ENCODE measurements around the gene PPP1R26. TPM values are rescaled to one million over a fixed set of nuclear protein-coding genes. Genes with fewer than 3 reads are reported as not detected.
A peak's percentile ranks its signal among the peaks of the same experiment; 100 is the strongest.

Gene PPP1R26
- total and polyA plus RNA-seq, 5 donors = 14.5 to 23.8 (median 18.7) TPM

- H3K4me1 ChIP-seq (ENCODE audit: control insufficient read depth, insufficient read depth, low read length) = no peaks in the 10 kb centered on the region
- H3K4me3 ChIP-seq (ENCODE audit: low read length) = no peak overlapping the region
- intact Hi-C loops (cut with DNase I) = no loop called here
- peak in 1 of 3 donors; percentile 45 for DNase-seq
- no peak for ATAC-seq
- 79% methylated on average over 18 of the region's 18 CpGs for WGBS
- no peaks in the 10 kb centered on the region for H3K27me3 ChIP-seq (ENCODE audit: control insufficient read depth, insufficient read depth)
- H3K9me3 ChIP-seq (ENCODE audit: control insufficient read depth, low read length) = no peaks in the 10 kb centered on the region
- H3K27ac ChIP-seq (ENCODE audit: low read length) = no peak overlapping the region
Observed at GRCh38 chr9:135490980-135491464, 11.4 kb downstream of the PPP1R26 start.

DNA sequence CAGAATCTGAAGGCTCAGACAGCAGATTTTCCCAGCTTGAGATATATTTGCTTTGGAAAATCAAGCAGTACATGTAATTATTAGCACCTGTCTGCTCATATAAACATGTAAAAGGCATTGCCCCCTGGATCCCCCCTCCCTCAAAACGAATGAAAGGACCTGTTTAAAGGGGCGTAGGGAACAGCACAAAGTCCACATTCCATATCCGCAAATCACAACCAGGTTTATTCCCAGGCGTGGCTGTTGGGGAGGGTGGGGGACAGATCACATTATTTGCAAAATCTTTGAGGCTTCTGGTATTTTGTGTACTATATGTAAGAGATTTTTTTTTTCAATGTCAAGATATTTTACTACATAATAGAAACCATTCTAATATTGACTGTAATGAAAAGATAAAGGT, 12.2 kb downstream of the PPP1R26 start:
- 79% methylated on average over 4 of the region's 4 CpGs for WGBS

DNA sequence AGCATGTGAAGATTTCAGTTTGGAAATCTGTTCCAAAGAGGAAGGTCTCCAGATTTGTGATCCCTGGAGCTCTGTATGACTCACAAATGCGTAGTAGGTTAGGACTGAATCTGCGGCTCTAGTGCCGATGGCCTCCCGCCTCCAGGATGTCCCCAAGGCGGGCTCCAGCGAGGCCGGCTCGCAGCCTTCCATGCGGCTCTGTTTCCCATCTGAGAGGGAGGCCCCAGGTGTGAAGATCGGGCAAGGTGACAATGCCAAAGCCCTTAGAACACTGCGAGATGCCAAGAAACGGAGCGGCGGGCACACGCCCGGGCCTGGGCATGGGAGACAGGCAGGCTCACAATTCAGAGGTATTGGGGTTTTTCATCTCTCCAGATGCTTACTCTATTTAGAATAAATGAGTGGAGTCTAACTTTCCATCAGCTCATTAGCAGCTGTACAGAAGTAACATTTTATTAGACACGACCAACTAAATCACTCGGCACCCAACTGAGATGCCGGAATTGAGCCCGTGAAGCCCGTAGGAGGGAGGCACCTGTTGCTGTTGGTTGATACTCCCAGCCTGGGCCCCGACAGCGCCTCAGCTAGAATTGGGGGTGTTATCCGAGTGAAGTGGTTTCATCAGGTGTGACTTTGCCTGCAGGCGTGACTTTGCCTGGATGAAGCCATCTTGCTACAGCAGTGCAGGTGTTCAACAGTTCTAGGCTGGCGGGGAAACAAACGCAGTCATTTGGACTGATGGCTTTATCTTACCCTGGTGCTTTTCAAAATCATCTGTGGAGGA, 13.5 kb downstream of the PPP1R26 start:
- Histone ChIP-seq H3K27me3 (ENCODE audit: control insufficient read depth, insufficient read depth) (no peaks in the 10 kb centered on the region), H3K27ac (ENCODE audit: low read length) (no peak overlapping the region), H3K4me1 (ENCODE audit: control insufficient read depth, insufficient read depth, low read length) (no peaks in the 10 kb centered on the region), H3K4me3 (ENCODE audit: low read length) (no peak overlapping the region), H3K9me3 (ENCODE audit: control insufficient read depth, low read length) (no peaks in the 10 kb centered on the region)
- intact Hi-C loops (cut with DNase I) = no loop called here
- 91% methylated on average over 27 of the region's 27 CpGs for WGBS
- DNase-seq (peak in 1 of 3 donors; percentile 51), ATAC-seq (no peak)

More for the DNA sequence above, 12.2 kb downstream of the PPP1R26 start:
- ATAC-seq (no peak), DNase-seq (no peak)
- H3K27ac ChIP-seq (ENCODE audit: low read length) = no peak overlapping the region
- H3K27me3 ChIP-seq (ENCODE audit: control insufficient read depth, insufficient read depth) = no peaks in the 10 kb centered on the region
- no peak overlapping the region for H3K4me3 ChIP-seq (ENCODE audit: low read length)
- H3K9me3 ChIP-seq (ENCODE audit: control insufficient read depth, low read length) = no peaks in the 10 kb centered on the region
- intact Hi-C loops (cut with DNase I) = no loop called here
- H3K4me1 ChIP-seq (ENCODE audit: control insufficient read depth, insufficient read depth, low read length) = no peaks in the 10 kb centered on the region

- Histone ChIP-seq H3K9me3 (ENCODE audit: control insufficient read depth, low read length) (no peaks in the 10 kb centered on the region), H3K4me3 (ENCODE audit: low read length) (no peak overlapping the region), H3K27ac (ENCODE audit: low read length) (no peak overlapping the region), H3K4me1 (ENCODE audit: control insufficient read depth, insufficient read depth, low read length) (no peaks in the 10 kb centered on the region), H3K27me3 (ENCODE audit: control insufficient read depth, insufficient read depth) (no peaks in the 10 kb centered on the region)
- WGBS = 79% methylated on average over 30 of the region's 30 CpGs
- ATAC-seq (no peak), DNase-seq (peak in 1 of 3 donors; percentile 12)
- intact Hi-C loops (cut with DNase I) = no loop called here
Observed at GRCh38 chr9:135494791-135495559, 15.4 kb downstream of the PPP1R26 start.

DNA sequence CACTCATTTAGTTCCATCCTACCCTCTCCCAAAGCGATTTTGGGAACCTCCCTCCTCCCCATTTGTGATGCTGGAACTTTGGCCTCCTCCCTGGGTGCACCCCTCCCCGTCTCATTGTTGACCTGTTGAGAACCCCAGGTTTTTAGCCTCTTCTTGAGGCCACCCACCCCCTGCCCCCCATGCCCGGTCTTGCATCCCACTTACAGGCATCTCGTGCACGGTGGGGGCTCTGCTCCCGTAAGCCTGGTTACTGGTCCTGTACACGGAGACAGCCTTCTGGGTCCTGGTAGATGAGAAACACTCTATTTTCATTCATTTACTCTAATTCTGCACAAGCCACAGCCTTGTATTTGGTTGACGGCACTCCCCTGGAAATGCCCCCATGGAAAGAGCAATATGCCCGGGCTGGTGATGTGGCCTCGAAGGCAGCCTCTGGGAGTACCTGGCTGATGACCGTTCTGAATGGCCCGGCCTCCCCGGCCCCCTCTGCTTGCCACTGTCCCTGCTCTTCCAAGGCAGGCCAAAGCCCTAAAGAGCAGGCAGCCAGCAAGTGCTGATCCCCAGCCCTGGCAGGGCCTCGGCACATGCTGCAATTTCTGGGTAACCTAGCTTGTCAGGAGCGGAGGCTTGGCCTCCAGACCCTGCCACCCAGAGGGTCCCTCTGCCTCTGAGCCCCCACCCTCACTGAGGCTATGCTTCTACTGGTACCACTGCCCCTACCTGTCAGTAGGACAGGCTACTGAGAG, 19.0 kb downstream of the PPP1R26 start:
- intact Hi-C loops (cut with DNase I) = no loop called here
- DNase-seq = peak in 2 of 3 donors; percentile 28 to 50
- WGBS = 84% methylated on average over 15 of the region's 15 CpGs

GRCh38 chr9:135499326-135500070, 19.9 kb downstream of the PPP1R26 start:
- DNase-seq = peak; percentile 98 to 99 (median 99)
- intact Hi-C loops (cut with DNase I) = no loop called here
- ATAC-seq = peak; percentile 91 to 93
- under 1% methylated on average over 58 of the region's 58 CpGs for WGBS
- H3K27ac ChIP-seq (ENCODE audit: low read length) = peak overlapping the region; percentile 16
- no peaks in the 10 kb centered on the region for H3K4me1 ChIP-seq (ENCODE audit: control insufficient read depth, insufficient read depth, low read length)
- H3K4me3 ChIP-seq (ENCODE audit: low read length) = peak overlapping the region; percentile 71
- no peaks in the 10 kb centered on the region for H3K9me3 ChIP-seq (ENCODE audit: control insufficient read depth, low read length)
- H3K27me3 ChIP-seq (ENCODE audit: control insufficient read depth, insufficient read depth) = no peaks in the 10 kb centered on the region

More for the DNA sequence above, 19.0 kb downstream of the PPP1R26 start:
- Histone ChIP-seq H3K27ac (ENCODE audit: low read length) (no peak overlapping the region), H3K9me3 (ENCODE audit: control insufficient read depth, low read length) (no peaks in the 10 kb centered on the region), H3K4me3 (ENCODE audit: low read length) (no peak overlapping the region), H3K27me3 (ENCODE audit: control insufficient read depth, insufficient read depth) (no peaks in the 10 kb centered on the region), H3K4me1 (ENCODE audit: control insufficient read depth, insufficient read depth, low read length) (no peaks in the 10 kb centered on the region)
- ATAC-seq = no peak

- peak overlapping the region; percentile 16 for H3K27ac ChIP-seq (ENCODE audit: low read length)
- DNase-seq (no peak), ATAC-seq (peak; percentile 18 to 38)
- WGBS = under 1% methylated on average over 29 of the region's 29 CpGs
- intact Hi-C loops (cut with DNase I) = no loop called here
- no peaks in the 10 kb centered on the region for H3K4me1 ChIP-seq (ENCODE audit: control insufficient read depth, insufficient read depth, low read length)
- H3K4me3 ChIP-seq (ENCODE audit: low read length) = peak overlapping the region; percentile 71
- no peaks in the 10 kb centered on the region for H3K27me3 ChIP-seq (ENCODE audit: control insufficient read depth, insufficient read depth)
- no peaks in the 10 kb centered on the region for H3K9me3 ChIP-seq (ENCODE audit: control insufficient read depth, low read length)
Observed at GRCh38 chr9:135500071-135500524, 20.5 kb downstream of the PPP1R26 start.

- no peaks in the 10 kb centered on the region for H3K4me1 ChIP-seq (ENCODE audit: control insufficient read depth, insufficient read depth, low read length)
- H3K27me3 ChIP-seq (ENCODE audit: control insufficient read depth, insufficient read depth) = no peaks in the 10 kb centered on the region
- under 1% methylated on average over 91 of the region's 92 CpGs for WGBS
- H3K27ac ChIP-seq (ENCODE audit: low read length) = peak within 1 kb of the TSS; percentile 16
- DNase-seq (peak; percentile 90 to 96 (median 96)), ATAC-seq (peak; percentile 97 to 98)
- H3K4me3 ChIP-seq (ENCODE audit: low read length) = peak within 1 kb of the TSS; percentile 71
- H3K9me3 ChIP-seq (ENCODE audit: control insufficient read depth, low read length) = no peaks in the 10 kb centered on the region
- intact Hi-C loops (cut with DNase I) = no loop called here
Observed at GRCh38 chr9:135500525-135501260, 21.1 kb downstream of the PPP1R26 start, which contains the start of gene MRPS2. Gene MRPS2 (plus strand): TSS chr9:135500682. CDS start chr9:135500711, 29 bp downstream.

- Histone ChIP-seq H3K27ac (ENCODE audit: low read length) (no peak overlapping the region), H3K4me3 (ENCODE audit: low read length) (peak overlapping the region; percentile 71), H3K4me1 (ENCODE audit: control insufficient read depth, insufficient read depth, low read length) (no peaks in the 10 kb centered on the region), H3K9me3 (ENCODE audit: control insufficient read depth, low read length) (no peaks in the 10 kb centered on the region), H3K27me3 (ENCODE audit: control insufficient read depth, insufficient read depth) (no peaks in the 10 kb centered on the region)
- 44% methylated on average over 38 of the region's 38 CpGs for WGBS
- intact Hi-C loops (cut with DNase I) = no loop called here
- peak in 1 of 3 donors; percentile 54 for DNase-seq
- ATAC-seq = peak; percentile 61 to 68
Observed at GRCh38 chr9:135501261-135502167, 21.9 kb downstream of the PPP1R26 start.

Data from right cardiac atrium (tissue), 5 donors.